HG02870 (cell line): ENCODE results near the gene SRL.
"Not testable (repeated sequence)": the region's sequence is repeated elsewhere in the genome, so short reads cannot be mapped to it uniquely, and the experiment has no call there.

Experiments
- ATAC-seq: cut with Tn5 transposase; IDR thresholded peaks from one replicate; pipeline ENCODE4 v1.9.1; 2021; ENCODE audit warnings: mild to moderate bottlenecking, moderate library complexity; ENCODE audit not compliant: unreplicated experiment

SRL gene

DNA sequence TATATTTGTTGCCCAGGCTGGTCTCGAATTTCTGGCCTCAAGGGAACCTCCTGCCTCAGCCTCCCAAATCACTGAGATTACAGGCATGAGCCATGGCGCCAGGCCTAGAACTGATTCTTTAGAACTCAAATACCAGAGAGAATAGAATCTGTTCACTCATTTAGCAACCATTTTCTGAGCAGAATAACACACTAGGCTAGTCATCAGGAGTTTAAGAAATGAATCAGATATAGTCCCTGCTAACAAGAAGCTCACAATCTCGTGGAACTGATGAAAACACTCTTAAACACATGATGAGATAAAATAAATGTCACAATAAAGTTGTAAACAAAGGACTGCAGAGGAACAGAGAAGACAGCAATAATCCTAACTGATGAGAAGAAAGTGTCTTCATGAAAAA is 69.8 kb downstream of the SRL start:
- ATAC-seq: no peak

DNA sequence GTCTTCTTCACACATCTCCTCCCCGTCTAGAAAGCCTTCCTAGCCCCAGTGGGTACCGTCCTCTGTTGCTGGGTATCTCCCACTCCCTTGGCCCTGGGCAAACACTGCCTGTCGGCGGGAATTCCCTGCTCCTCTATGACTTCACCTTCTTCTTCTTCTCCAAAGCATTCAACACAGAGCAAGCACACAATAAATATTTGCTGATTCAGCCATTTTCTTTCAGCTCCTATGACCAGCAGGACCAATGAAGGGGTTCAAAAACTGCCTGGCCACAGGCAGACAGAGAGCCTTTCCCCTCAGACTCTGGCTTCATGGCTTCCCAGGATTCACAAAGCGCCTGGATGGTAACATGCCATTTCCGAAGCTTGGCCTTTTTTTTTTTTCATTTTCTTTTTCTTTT is 72.5 kb downstream of the SRL start:
- ATAC-seq: no peak

DNA sequence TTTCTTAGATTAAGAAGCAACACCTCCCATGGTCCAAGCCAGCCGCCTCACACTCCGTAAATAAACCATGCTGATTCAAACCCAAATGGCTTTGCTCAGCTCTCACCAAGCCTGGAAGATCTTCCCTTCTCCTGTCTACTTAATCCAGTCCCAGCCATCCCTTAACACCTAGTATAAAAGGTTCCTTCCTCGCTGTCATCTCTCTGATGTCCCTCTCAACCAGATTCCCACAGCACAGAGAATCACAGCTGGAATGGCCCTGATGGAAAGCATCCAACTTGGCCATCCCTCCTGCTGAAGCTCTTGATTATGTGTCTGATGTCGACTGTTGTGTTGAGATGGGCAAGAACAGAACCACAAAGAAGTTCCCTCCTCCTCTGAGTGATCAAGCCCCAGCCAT is 75.1 kb downstream of the SRL start:
- ATAC-seq: no peak

DNA sequence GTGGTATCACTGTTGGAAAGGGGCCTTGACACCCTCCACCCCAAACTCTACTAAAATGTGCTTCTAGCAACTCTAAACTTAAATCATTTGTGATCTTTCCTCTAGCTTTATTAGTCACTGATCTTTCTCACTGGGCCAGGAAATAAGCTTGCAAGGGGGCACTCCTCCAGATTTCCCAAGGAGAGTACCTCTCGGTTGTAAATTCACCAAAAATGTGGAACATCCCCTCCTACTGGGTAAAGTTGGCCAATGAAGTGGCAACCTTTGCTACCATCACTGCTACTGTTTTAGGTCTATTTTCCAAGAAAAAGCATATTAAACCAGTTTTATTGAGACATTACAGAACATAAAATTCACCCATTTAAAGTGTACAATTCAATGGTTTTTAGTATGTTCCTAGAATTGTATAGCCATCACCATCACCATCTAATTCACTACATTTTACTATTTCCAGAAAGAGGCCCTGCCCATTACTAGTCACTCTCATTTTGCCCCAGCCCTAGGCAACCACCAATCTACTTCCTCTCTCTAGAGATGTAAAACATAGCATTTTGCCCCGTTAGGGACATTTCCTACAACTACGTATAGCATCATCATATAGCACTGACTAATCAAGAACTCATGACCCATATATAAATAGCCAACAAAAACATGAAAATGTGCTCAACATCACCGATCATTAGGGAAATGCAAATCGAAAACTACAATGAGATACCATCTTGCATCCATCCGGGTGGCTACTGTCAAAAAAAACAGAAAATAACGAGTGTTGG is 81.0 kb downstream of the SRL start:
- no peak for ATAC-seq

DNA sequence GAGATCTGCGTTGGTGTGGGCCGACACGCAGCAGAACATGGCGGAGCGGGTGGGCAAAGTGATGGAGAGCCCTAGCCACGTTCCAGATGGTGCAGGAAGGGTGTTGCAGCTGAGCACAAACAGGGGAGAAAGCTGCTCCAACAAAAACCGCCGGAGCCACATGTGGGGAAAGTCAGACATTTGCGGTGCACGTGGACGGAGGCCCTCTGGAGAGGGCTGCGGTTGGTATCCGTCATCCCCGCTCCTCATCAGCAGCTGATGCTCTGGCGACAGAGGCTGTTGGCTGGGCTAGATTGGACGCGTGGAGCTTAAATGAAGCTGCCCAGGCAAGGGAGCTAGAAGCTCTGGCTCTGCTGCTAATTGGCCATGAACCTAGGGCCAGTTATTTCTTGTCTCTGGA is 82.2 kb downstream of the SRL start:
- ATAC-seq: no peak

DNA sequence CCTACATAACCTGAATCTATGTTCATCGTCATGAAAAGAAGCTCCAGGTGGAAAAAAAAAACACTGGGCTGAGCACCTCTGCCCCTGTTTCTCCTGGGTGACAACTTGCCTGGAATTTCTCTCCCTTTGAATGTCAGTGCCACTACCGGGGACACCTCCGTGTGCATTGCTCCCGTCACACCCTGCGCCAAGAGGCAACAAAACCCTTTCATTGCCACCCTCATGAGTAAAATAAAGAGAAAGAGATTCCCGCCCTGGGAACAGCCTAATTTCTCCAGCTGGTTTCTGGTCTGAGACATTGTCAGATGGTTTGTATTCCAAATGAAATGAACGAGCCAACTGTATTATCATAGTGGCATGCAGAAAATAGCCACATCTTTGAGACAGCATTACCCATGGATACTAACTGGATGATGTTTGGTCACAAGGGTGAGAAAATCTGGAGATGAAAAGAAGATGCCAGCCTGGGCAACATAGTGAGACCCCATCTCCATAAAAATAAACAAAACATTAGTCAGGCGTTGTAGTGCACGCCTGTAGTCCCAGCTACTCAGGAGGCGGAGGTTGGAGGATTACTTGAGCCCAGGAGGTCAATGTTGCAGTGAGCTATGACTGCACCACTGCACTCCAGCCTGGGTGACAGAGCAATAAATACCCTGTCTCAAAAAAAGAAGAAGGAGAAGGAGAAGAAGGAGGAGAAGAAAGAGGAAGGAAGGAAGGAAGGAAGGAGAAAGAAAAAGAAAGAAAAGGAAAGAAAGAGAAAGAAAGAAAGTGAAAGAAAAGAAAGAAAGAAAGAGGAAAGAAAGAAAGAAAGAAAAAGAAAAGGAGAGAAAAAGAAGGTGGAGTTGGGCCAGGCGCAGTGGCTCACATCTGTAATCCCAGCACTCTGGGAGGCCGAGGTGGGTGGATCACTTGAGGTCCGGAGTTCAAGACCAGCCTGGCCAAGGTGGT is 83.5 kb downstream of the SRL start:
- ATAC-seq: no peak

DNA sequence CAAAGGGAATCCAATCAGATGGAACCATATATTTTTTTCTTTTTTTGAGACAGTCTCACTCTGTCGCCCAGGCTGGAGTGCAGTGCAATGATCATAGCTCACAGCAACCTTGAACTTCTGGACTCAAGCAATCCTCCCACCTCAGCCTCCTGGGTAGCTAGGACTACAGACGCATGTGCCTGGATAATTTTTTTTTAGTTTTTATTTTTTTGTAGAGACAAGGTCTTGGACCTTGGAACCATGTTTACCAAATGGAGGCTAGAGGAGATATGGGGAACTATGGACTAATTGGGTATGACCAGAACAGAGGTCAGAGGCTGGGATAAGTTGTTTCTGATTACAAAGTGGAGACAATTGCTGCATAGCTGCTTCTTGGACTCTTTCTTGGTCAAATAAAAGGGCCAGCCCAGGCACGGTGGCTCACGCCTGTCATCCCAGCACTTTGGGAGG is 84.5 kb downstream of the SRL start:
- ATAC-seq: no peak

DNA sequence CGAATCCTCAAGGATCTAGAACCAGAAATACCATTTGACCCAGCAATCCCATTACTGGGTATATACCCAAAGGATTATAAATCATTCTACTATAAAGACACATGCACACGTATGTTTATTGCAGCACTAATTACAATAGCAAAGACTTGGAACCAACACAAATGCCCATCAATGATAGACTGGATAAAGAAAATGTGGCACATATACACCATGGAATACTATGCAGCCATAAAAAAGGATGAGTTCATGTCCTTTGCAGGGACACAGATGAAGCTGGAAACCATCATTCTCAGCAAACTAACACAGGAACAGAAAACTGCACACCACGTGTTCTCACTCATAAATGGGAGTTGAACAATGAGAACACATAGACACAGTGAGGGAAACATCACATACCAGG is 85.4 kb downstream of the SRL start:
- ATAC-seq: not testable (repeated sequence)

DNA sequence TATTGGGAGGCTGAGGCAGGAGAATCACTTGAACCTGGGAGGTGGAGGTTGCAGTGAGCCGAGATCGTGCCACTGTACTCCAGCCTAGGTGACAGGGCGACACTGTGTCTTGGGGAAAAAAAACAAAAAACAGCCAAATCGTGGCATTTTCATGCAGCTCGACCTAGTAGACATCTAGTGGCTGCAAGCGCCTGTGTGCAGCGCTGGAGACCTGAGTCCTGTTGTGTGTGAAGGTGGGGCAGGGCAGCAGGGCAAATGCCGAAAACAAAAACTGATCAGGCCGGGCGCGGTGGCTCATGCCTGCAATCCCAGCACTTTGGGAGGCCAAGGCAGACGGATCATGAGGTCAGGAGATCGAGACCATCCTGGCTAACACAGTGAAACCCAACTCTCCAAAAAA is 88.5 kb downstream of the SRL start:
- not testable (repeated sequence) for ATAC-seq

DNA sequence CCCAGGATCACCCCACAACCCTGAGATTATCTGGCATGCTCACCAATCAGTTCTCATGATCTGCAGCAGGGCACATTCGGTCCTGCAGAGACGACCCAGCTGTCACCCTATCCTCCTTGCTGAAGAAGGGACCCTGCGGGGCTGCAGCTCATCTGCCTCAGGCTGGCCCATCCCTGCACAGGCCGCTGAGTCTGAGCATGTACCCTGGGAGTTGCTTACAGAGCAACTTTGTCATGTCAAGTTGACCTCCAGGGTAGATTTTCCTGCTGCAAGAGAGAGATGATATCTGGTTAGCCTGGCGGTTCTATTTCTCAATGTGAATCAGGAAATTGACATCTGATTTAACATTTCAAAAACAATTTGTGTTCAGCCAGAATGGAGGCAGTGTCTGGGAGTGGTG is 89.6 kb downstream of the SRL start:
- ATAC-seq: no peak

DNA sequence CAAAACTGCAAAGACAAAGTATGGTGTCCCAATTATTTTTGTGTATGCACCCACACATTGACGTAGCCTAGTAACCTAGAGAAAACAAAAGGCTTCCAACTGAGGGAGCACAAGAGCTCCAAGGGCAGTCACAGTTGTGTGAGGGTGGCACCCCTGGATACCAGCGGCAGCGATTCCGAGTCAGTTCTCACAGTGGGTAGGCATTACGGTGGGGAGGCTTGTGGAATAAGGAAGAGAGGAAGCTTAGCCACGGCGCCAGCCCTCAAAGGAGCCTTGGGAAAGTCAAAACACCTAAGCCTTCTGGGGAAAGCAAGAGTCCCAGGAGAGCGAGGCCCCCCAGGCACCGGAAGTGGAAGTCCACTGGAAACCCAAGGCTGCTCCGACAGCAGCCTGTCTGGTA is 94.6 kb downstream of the SRL start:
- no peak for ATAC-seq

DNA sequence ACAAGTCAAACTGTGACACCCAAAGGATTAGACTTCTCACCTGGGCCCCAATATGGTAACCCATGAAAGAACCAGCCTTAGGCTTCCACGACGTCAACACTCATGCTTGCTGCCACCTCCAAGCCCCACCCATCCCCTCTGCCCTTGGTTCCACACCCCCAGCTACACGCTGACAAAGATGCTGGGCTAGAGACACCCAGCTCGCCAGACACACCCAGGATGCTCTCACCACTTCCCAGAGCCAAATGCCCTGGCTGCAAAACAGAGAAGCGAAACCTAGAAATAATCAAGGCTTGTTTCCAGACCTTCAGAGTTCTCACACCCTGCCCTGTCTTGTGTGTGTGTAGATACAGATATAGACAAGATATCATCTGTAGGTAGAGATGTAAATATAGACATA is 99.6 kb downstream of the SRL start:
- ATAC-seq: no peak

DNA sequence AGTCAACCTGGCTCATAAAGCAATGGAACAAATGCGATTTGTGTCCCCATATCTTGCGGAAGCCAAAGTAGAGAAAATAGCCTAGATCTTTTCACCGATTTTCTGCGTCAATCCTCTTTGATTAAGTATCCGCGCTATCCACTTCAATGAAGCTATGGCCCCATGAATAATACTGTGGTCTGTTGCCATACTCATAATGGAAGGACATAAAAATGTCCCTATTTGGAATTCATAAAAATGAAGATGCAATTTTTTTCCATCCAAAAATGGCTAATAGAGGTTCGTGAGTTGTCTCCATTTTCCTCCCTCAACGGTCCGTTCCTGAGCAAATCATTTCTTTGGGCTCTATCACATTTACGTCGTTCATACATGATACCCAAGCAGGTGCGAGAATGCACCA is 100.3 kb downstream of the SRL start:
- ATAC-seq: no peak

DNA sequence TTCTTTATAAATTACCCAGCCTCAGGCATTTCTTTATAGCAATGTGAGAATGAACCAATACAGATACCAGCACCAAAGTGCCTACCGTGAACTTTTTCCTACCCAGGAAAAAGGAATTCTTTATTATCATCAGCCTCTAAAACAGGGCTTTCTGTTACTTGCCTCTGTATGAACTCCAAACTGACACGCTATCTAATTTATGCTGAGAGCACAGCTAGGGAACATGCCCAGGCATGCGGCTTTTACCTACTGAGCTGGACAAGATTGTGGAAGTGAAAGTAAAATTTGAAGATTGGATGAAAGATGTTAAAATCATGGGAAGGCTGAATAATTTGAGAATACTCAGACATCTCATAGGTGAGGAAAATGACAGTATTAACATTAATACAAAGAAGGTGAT is 101.2 kb downstream of the SRL start:
- ATAC-seq: no peak

DNA sequence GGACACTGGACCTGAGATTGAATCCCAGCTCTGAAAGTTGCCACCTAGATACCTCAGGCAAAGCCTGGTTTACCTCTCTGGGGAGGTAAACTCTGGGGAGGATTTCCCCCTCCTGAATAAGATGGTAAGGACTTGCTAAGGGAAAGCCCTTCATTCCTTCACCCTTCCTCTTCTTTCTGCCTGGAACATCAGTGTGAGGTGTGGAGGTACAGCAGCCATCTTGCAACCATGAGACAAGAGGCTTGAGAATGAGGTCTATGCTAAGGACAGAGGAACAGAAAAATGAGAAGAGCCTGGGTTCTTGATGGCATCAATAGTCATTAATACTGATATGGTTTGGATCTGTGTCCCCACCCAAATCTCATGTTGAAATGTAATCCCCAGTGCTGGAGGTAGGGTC is 101.9 kb downstream of the SRL start:
- no peak for ATAC-seq
